H1 (cell line): ENCODE data around the gene NT5M.

ENCODE experiments used
- BRCA1 ChIP-seq: IDR thresholded peaks from 2 replicates; pipeline ENCODE4 v1.6.1; 2012; ENCODE audit warnings: low read depth, low read length, improper control_type of control experiment
- CBX8 ChIP-seq: fragments of 300-800, 300-1000 bp; sonication (generic); IDR thresholded peaks from 2 replicates; pipeline ENCODE4 v1.7.1; 2016; ENCODE audit warnings: low read depth, low read length, borderline replicate concordance
- CHD1 ChIP-seq: IDR thresholded peaks from 2 replicates; pipeline ENCODE4 v1.6.1; 2012; ENCODE audit warnings: low read depth, low read length, improper control_type of control experiment
- EP300 ChIP-seq, 2 experiments: IDR thresholded peaks; 1 replicate in 1 of 2; 2 replicates in 1 of 2; pipeline ENCODE4 v1.6.1; 2011 to 2012; ENCODE audit warnings: low read depth in 2 of 2, low read length in 2 of 2, mild to moderate bottlenecking in 2 of 2, borderline replicate concordance in 1 of 2, inconsistent platforms in 1 of 2, moderate library complexity in 1 of 2
- JUN ChIP-seq: IDR thresholded peaks from 2 replicates; pipeline ENCODE4 v1.6.1; 2011; ENCODE audit warnings: low read depth, mild to moderate bottlenecking, improper control_type of control experiment, low read length
- JUND ChIP-seq: IDR thresholded peaks from 2 replicates; pipeline ENCODE4 v1.6.1; 2011; ENCODE audit warnings: mild to moderate bottlenecking, improper control_type of control experiment, low read length
- POLR2A ChIP-seq, 2 experiments: IDR thresholded peaks; 1 replicate in 1 of 2; 2 replicates in 1 of 2; pipeline ENCODE4 v1.6.1; 2011; ENCODE audit warnings: low read depth in 2 of 2, low read length in 2 of 2, mild to moderate bottlenecking in 2 of 2; ENCODE audit errors: control extremely low read depth in 1 of 2
- RAD21 ChIP-seq, 2 experiments: IDR thresholded peaks in 1 of 2; conservative IDR thresholded peaks in 1 of 2; 2 replicates each; pipeline ENCODE4 v1.6.1; 2011; ENCODE audit warnings: low read depth in 2 of 2, low read length in 2 of 2, improper control_type of control experiment in 1 of 2, inconsistent platforms in 1 of 2, mild to moderate bottlenecking in 1 of 2, moderate library complexity in 1 of 2
- SRF ChIP-seq: IDR thresholded peaks from 2 replicates; pipeline ENCODE4 v1.6.1; 2011; ENCODE audit warnings: mild to moderate bottlenecking, low read depth, low read length, moderate library complexity
- TF ChIP-seq, protein P1 (sequence below), 3 experiments: IDR thresholded peaks; 1 replicate in 2 of 3; 2 replicates in 1 of 3; pipeline versions ENCODE4 v1.5.1 to v1.6.1; 2011; ENCODE audit warnings: low read length in 3 of 3, mild to moderate bottlenecking in 3 of 3, inconsistent platforms in 2 of 3, low read depth in 1 of 3, moderate library complexity in 1 of 3; ENCODE audit not compliant: insufficient read depth in 1 of 3; ENCODE audit errors: control extremely low read depth in 1 of 3
- TF ChIP-seq, protein P2 (sequence below): IDR thresholded peaks from 2 replicates; pipeline ENCODE4 v1.6.1; 2011; ENCODE audit warnings: low read depth, mild to moderate bottlenecking, low read length; ENCODE audit not compliant: insufficient read depth

DNA sequence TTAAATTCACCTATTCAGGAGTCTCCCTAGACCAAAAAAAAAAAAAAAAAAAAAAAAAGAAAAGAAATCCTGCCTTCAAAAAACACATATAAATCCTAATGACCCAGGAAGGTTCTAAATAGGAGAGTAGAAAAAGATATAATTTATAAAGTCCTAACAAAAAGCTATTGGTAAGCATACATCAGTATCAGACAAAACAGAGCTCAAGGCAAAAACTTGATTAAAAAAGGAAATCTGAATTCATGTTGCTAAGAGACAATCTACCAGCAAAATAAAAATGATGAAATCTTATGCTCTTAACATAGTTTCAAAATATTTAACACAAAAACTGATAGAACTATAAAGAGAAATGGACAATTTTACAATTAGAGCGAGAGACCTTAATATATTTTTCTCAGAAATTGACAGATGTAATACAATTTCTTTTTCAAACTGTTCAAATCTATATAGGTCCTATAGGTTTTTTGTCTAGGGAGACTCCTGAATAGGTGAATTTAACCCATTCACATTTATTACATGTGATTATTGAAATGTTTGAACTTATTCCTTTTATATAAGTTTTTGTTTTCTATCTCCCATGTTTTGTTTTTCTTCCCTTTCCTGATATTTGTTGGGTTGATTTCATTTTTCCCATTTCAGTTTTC, 57.0 kb downstream of the NT5M start:
- TF ChIP-seq, protein P1, sequence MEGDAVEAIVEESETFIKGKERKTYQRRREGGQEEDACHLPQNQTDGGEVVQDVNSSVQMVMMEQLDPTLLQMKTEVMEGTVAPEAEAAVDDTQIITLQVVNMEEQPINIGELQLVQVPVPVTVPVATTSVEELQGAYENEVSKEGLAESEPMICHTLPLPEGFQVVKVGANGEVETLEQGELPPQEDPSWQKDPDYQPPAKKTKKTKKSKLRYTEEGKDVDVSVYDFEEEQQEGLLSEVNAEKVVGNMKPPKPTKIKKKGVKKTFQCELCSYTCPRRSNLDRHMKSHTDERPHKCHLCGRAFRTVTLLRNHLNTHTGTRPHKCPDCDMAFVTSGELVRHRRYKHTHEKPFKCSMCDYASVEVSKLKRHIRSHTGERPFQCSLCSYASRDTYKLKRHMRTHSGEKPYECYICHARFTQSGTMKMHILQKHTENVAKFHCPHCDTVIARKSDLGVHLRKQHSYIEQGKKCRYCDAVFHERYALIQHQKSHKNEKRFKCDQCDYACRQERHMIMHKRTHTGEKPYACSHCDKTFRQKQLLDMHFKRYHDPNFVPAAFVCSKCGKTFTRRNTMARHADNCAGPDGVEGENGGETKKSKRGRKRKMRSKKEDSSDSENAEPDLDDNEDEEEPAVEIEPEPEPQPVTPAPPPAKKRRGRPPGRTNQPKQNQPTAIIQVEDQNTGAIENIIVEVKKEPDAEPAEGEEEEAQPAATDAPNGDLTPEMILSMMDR (IDR thresholded peaks at IDR 0.05; ENCODE audit: control extremely low read depth in 1 of 3, insufficient read depth in 1 of 3, low read depth in 1 of 3, low read length in 3 of 3), result no peak
- TF ChIP-seq JUN (no peak), SRF (no peak), BRCA1 (no peak), POLR2A (IDR thresholded peaks at IDR 0.05; ENCODE audit: control extremely low read depth in 1 of 2, low read depth in 2 of 2, low read length in 2 of 2) (no peak), RAD21 (IDR thresholded peaks at IDR 0.05 in 1 of 2, conservative IDR thresholded peaks at IDR 0.05 in 1 of 2; ENCODE audit: low read depth in 2 of 2, low read length in 2 of 2) (no peak), CHD1 (no peak), CBX8 (no peak), JUND (no peak), EP300 (IDR thresholded peaks at IDR 0.05; ENCODE audit: borderline replicate concordance in 1 of 2, low read depth in 2 of 2, low read length in 2 of 2) (no peak)
- TF ChIP-seq, protein P2, sequence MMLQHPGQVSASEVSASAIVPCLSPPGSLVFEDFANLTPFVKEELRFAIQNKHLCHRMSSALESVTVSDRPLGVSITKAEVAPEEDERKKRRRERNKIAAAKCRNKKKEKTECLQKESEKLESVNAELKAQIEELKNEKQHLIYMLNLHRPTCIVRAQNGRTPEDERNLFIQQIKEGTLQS, result no peak
